ENCODE results near the gene SLC25A24. TPM values are rescaled to one million over a fixed set of nuclear protein-coding genes. Genes with fewer than 3 reads are reported as not detected.

SLC25A24 gene
- total RNA-seq, 4 donors from 2014 or later, result 29.3 to 37.1 (median 35.0) TPM

GRCh38 chr1:108201687-108202086 is 1.5 kb upstream of the SLC25A24 start:
- peaks cover 0 to 32% (median 11%) of the 10 kb centered on the region in 4 donors for H3K4me1 ChIP-seq
- no peak overlapping the region for H3K27ac ChIP-seq
- TF ChIP-seq POLR2A (IDR thresholded peaks at IDR 0.05) (no peak), EP300 (IDR thresholded peaks at IDR 0.05) (no peak), CTCF (IDR thresholded peaks at IDR 0.05) (no peak)
- H3K27me3 ChIP-seq, result no peaks in the 10 kb centered on the region
- 77% methylated on average over 5 of the region's 5 CpGs for WGBS, 2 donors
- DNase-seq (ENCODE audit: low spot score in 2 of 2), result no peak
- H3K9me3 ChIP-seq, result no peaks in the 10 kb centered on the region
- no peaks in the 10 kb centered on the region for H3K36me3 ChIP-seq
- no peak overlapping the region for H3K4me3 ChIP-seq

- H3K9me3 ChIP-seq, result no peaks in the 10 kb centered on the region
- peak overlapping the region; percentile 61 to 90 (median 72) for H3K4me3 ChIP-seq
- peak in 1 of 2 donors; percentile 54 for DNase-seq (ENCODE audit: low spot score in 2 of 2)
- H3K4me1 ChIP-seq, result peaks cover 0 to 32% (median 11%) of the 10 kb centered on the region in 4 donors
- 1 to 2% methylated on average over 10 of the region's 10 CpGs for WGBS, 2 donors
- H3K27me3 ChIP-seq, result no peaks in the 10 kb centered on the region
- H3K27ac ChIP-seq, result peak overlapping the region; percentile 77 to 94 (median 92)
- peaks cover 0 to 7% (median 0%) of the 10 kb centered on the region in 3 donors for H3K36me3 ChIP-seq
- TF ChIP-seq EP300 (IDR thresholded peaks at IDR 0.05) (no peak), CTCF (IDR thresholded peaks at IDR 0.05) (peak in 3 of 5 experiments; percentile 6 to 23 (median 17))
Measured at GRCh38 chr1:108200687-108201051, 526 bp upstream of the SLC25A24 start.

GRCh38 chr1:108199201-108199691 is 897 bp downstream of the SLC25A24 start:
- TF ChIP-seq POLR2A (IDR thresholded peaks at IDR 0.05) (no peak), EP300 (IDR thresholded peaks at IDR 0.05) (no peak), CTCF (IDR thresholded peaks at IDR 0.05) (no peak)
- peaks cover 0 to 39% (median 11%) of the 10 kb centered on the region in 4 donors for H3K4me1 ChIP-seq

GRCh38 chr1:108194051-108194450 is 6.1 kb downstream of the SLC25A24 start:
- peaks cover 0 to 37% (median 7%) of the 10 kb centered on the region in 4 donors for H3K4me1 ChIP-seq
- H3K27me3 ChIP-seq, result no peaks in the 10 kb centered on the region
- no peak overlapping the region for H3K27ac ChIP-seq
- H3K4me3 ChIP-seq, result no peak overlapping the region
- TF ChIP-seq CTCF (IDR thresholded peaks at IDR 0.05) (no peak), EP300 (IDR thresholded peaks at IDR 0.05) (no peak), POLR2A (IDR thresholded peaks at IDR 0.05) (no peak)
- DNase-seq (ENCODE audit: low spot score in 2 of 2), result no peak
- WGBS, 2 donors, result 86 to 92% methylated on average over 1 of the region's 1 CpG
- H3K36me3 ChIP-seq, result peaks cover 0 to 45% (median 0%) of the 10 kb centered on the region in 3 donors
- H3K9me3 ChIP-seq, result no peaks in the 10 kb centered on the region

More at GRCh38 chr1:108199201-108199691, 897 bp downstream of the SLC25A24 start:
- peak overlapping the region; percentile 77 to 94 (median 92) for H3K27ac ChIP-seq
- H3K9me3 ChIP-seq, result no peaks in the 10 kb centered on the region
- H3K36me3 ChIP-seq, result peaks cover 0 to 18% (median 0%) of the 10 kb centered on the region in 3 donors
- no peaks in the 10 kb centered on the region for H3K27me3 ChIP-seq
- peak overlapping the region; percentile 61 to 90 (median 78) for H3K4me3 ChIP-seq
- 5 to 6% methylated on average over 9 of the region's 9 CpGs for WGBS, 2 donors
- DNase-seq (ENCODE audit: low spot score in 2 of 2), result no peak

- H3K27me3 ChIP-seq, result no peaks in the 10 kb centered on the region
- no peak for DNase-seq (ENCODE audit: low spot score in 2 of 2)
- H3K4me3 ChIP-seq, result no peak overlapping the region
- peaks cover 0 to 50% (median 0%) of the 10 kb centered on the region in 3 donors for H3K36me3 ChIP-seq
- no peak overlapping the region for H3K27ac ChIP-seq
- TF ChIP-seq POLR2A (IDR thresholded peaks at IDR 0.05) (no peak), CTCF (IDR thresholded peaks at IDR 0.05) (no peak), EP300 (IDR thresholded peaks at IDR 0.05) (no peak)
- 98 to 100% methylated on average over 1 of the region's 1 CpG for WGBS, 2 donors
- H3K9me3 ChIP-seq, result no peaks in the 10 kb centered on the region
- peaks cover 0 to 30% (median 5%) of the 10 kb centered on the region in 4 donors for H3K4me1 ChIP-seq
Measured at GRCh38 chr1:108193333-108193732, 6.8 kb downstream of the SLC25A24 start.

All from tibial nerve (tissue), 4 donors.